Erythroblast (primary cell): ENCODE results near the gene ATP8B1.

ENCODE experiments used
- GATA1 ChIP-seq: IDR thresholded peaks from 2 replicates; pipeline ENCODE4 v1.6.1; 2011; ENCODE audit warnings: low read depth, mild to moderate bottlenecking, control low read depth, low read length, moderate library complexity
- POLR2A ChIP-seq: IDR thresholded peaks from 2 replicates; pipeline ENCODE4 v1.6.1; 2011; ENCODE audit warnings: mild to moderate bottlenecking, low read length

DNA sequence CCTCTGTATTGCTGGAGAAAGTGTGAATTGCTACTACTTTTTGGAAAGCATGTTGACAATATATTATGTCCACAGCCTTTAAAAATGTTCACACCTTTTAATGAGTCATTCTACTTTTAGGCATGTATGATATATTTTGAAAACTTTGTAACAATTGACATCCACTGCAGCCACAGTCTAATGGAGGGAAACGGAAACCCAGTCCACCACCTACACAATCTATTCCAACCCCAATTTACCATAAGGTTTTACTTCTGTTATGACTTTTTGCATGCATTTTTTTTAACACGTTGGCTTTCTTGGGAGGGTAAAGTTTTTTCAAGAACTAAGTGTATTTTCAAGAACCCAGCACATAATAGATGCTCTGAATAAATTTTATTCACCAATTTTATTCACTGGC lies 38.5 kb upstream of the ATP8B1 start:
- TF ChIP-seq POLR2A (no peak), GATA1 (no peak)
